GM12878 (cell line): ENCODE measurements around the gene MICB. TPM values are rescaled to one million over a fixed set of nuclear protein-coding genes. Genes with fewer than 3 reads are reported as not detected.

ENCODE experiments used
- CREM ChIP-seq: IDR thresholded peaks from 2 replicates; pipeline ENCODE4 v1.6.1; 2014; ENCODE audit warnings: antibody characterized with exemption, low read depth
- polyA plus RNA-seq, 11 experiments: library from polyadenylated mRNA; depleted of rRNA in 4 of 11; unstranded in 6 of 11; stranded (reverse) in 5 of 11; fragments of >200 nt; fragmentation: Nextera tagmentation in 4 of 11; fragmentation: Illumina TruSeq in 1 of 11; extraction: Ambion mirVana in 4 of 11; extraction: Trizol in 1 of 11; gene quantifications; 1 replicate in 1 of 11; 2 replicates in 10 of 11; pipeline versions ENCODE4 v1.2.1 to v1.2.3, GENCODE V29; 2011 to 2016; ENCODE audit warnings: inconsistent platforms in 2 of 11, missing spikeins in 2 of 11, low read depth in 1 of 11
- total RNA-seq, 4 experiments: library from RNA; depleted of rRNA in 3 of 4; stranded (reverse); fragments of >200 nt in 3 of 4; fragmentation: Illumina TruSeq in 1 of 4; extraction: Trizol in 1 of 4; gene quantifications; 2 replicates each; pipeline versions ENCODE4 v1.2.1 to v1.2.3, GENCODE V29; 2013 to 2021
- TF ChIP-seq, protein P1 (sequence below), 3 experiments: IDR thresholded peaks in 2 of 3; conservative IDR thresholded peaks in 1 of 3; 2 replicates each; pipeline ENCODE4 v1.5.1; 2011; ENCODE audit warnings: low read depth in 3 of 3, low read length in 3 of 3, mild to moderate bottlenecking in 3 of 3, control low read depth in 2 of 3, moderate library complexity in 2 of 3, inconsistent platforms in 1 of 3, mixed read lengths in 1 of 3; ENCODE audit not compliant: control insufficient read depth in 2 of 3, insufficient read depth in 1 of 3; ENCODE audit errors: extremely low read depth in 1 of 3
- TF ChIP-seq, protein P2 (sequence below): fragments of 450-650 bp; IDR thresholded peaks from 2 replicates; pipeline ENCODE4 v1.6.1; 2016; ENCODE audit warnings: mild to moderate bottlenecking, moderate library complexity, borderline replicate concordance

The MICB gene
- total and polyA plus RNA-seq, 10 of the 15 experiments (the other 5 are each of a cell fraction or from before 2014, with no cell fraction given): 9.0 to 37.1 (median 17.8) TPM

DNA sequence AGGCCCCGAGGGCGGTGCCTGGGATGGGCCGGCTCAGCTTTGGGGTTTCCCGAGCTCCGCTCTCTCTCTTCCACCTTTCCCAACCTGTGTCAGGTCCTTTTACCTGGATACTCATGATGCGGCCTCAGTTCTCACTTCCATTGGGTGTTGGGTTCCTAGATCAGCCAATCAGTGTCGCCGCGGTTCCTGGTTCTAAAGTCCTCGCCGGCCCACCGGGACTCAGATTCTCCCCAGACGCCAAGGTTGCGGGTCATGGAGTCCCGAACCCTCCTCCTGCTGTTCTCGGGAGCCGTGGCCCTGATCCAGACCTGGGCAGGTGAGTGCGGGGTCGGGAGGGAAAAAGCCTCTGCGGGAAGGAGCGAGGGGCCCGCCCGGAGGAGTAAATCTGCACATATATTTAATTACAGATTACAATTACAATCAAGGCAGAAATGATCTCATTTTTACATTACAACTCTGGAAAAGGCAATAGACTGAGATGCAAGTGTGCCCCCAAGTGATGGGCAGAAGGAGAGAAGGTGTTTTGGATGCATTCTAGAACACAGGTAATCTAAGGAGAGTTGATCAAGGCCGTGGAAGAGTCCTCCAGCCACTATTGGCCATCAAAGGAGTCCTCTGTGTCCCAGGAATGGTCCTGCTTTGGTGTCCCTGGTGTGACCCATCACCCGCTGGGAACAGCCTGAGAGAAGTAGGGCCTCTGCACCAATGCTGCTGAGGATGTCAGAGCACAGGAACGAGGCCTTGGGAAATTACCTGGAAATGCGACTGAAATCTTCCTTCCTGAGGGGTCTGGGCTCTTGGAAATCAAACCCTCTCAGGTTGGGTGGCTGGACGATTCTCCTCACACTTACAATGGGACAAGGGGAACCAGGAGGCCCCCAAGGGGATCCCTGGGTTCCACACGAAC is 34.7 kb upstream of the MICB start (continued):
- TF ChIP-seq, protein P1, sequence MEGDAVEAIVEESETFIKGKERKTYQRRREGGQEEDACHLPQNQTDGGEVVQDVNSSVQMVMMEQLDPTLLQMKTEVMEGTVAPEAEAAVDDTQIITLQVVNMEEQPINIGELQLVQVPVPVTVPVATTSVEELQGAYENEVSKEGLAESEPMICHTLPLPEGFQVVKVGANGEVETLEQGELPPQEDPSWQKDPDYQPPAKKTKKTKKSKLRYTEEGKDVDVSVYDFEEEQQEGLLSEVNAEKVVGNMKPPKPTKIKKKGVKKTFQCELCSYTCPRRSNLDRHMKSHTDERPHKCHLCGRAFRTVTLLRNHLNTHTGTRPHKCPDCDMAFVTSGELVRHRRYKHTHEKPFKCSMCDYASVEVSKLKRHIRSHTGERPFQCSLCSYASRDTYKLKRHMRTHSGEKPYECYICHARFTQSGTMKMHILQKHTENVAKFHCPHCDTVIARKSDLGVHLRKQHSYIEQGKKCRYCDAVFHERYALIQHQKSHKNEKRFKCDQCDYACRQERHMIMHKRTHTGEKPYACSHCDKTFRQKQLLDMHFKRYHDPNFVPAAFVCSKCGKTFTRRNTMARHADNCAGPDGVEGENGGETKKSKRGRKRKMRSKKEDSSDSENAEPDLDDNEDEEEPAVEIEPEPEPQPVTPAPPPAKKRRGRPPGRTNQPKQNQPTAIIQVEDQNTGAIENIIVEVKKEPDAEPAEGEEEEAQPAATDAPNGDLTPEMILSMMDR (IDR thresholded peaks at IDR 0.05 in 2 of 3, conservative IDR thresholded peaks at IDR 0.05 in 1 of 3; ENCODE audit: control insufficient read depth in 2 of 3, extremely low read depth in 1 of 3, insufficient read depth in 1 of 3, low read depth in 3 of 3, low read length in 3 of 3): no peak
- TF ChIP-seq CREM: peak; percentile 96
- TF ChIP-seq, protein P2, sequence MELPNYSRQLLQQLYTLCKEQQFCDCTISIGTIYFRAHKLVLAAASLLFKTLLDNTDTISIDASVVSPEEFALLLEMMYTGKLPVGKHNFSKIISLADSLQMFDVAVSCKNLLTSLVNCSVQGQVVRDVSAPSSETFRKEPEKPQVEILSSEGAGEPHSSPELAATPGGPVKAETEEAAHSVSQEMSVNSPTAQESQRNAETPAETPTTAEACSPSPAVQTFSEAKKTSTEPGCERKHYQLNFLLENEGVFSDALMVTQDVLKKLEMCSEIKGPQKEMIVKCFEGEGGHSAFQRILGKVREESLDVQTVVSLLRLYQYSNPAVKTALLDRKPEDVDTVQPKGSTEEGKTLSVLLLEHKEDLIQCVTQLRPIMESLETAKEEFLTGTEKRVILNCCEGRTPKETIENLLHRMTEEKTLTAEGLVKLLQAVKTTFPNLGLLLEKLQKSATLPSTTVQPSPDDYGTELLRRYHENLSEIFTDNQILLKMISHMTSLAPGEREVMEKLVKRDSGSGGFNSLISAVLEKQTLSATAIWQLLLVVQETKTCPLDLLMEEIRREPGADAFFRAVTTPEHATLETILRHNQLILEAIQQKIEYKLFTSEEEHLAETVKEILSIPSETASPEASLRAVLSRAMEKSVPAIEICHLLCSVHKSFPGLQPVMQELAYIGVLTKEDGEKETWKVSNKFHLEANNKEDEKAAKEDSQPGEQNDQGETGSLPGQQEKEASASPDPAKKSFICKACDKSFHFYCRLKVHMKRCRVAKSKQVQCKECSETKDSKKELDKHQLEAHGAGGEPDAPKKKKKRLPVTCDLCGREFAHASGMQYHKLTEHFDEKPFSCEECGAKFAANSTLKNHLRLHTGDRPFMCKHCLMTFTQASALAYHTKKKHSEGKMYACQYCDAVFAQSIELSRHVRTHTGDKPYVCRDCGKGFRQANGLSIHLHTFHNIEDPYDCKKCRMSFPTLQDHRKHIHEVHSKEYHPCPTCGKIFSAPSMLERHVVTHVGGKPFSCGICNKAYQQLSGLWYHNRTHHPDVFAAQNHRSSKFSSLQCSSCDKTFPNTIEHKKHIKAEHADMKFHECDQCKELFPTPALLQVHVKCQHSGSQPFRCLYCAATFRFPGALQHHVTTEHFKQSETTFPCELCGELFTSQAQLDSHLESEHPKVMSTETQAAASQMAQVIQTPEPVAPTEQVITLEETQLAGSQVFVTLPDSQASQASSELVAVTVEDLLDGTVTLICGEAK: no peak
